ENCODE measurements around the gene ATP6V0D1. TPM values are rescaled to one million over a fixed set of nuclear protein-coding genes. Genes with fewer than 3 reads are reported as not detected.

ATP6V0D1 gene
- polyA plus RNA-seq, 3 donors, result 354 to 687 (median 631) TPM

DNA sequence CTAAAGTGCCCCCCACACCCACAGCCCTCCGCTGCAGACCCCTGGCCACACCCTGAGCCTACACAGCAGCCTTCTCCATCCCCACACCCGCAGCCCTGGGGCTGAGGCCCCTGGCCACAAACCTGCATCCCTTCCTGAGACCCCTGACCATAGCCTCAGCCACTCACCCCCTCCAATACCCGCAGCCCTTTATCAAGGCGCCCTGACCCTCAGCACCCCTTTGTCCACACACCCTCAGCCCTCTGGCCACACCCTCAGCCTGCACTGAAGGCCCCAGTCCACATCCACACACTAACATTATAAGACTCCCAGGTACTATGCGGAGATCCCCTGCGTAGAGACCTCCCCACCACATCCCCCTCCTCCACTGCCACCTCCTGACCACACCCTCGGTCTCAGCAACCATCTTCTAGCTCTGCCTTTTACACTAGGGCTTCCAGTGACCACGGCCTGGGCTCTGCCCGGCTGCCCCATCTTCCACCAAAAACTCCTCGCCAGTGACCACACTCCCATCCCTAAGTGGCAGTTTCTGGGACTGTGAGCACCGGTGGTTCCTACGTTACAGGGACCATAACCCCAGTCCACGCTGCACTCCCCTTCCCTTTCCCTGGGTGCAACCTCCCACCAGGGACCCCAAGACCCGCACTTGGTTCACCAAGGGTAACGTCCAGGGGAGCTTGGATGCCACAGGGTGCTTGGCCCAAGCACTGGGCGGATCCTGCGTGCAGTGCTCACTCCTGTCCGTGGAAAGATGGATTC is 88.5 kb downstream of the ATP6V0D1 start:
- peaks cover 67% of the 10 kb centered on the region for H3K4me1 Mint-ChIP-seq
- Histone ChIP-seq H3K9me3 (replicated peaks in 1 of 2; ENCODE audit: control insufficient read depth in 1 of 2, insufficient read depth in 1 of 2, low read length in 2 of 2) (no peaks in the 10 kb centered on the region), H3K27me3 (ENCODE audit: control insufficient read depth in 2 of 2, insufficient read depth in 2 of 2, low read length in 2 of 2) (peaks cover 0 to 19% of the 10 kb centered on the region in 2 donors), H3K4me3 (replicated peaks in 1 of 3; ENCODE audit: low read depth in 2 of 3, low read length in 3 of 3) (peak overlapping the region; percentile 33 to 78 (median 77)), H3K36me3 (replicated peaks in 1 of 2; ENCODE audit: control insufficient read depth in 1 of 2, insufficient read depth in 2 of 2, low read length in 2 of 2) (no peaks in the 10 kb centered on the region), H3K9ac (ENCODE audit: insufficient read depth, low read length, poor library complexity, severe bottlenecking) (no peak overlapping the region), H3K27ac (ENCODE audit: low read depth in 1 of 2, low read length in 2 of 2) (no peak overlapping the region), H3K4me2 (replicated peaks; ENCODE audit: extremely low read depth, low read length, poor library complexity, severe bottlenecking) (peak overlapping the region; percentile 87), H4K20me1 (ENCODE audit: insufficient read depth, low read length) (peaks cover 55% of the 10 kb centered on the region), H3K79me2 (ENCODE audit: insufficient read depth, low read length) (no peaks in the 10 kb centered on the region), H2AFZ (ENCODE audit: insufficient read depth, low read depth, low read length, poor library complexity, severe bottlenecking) (no peak overlapping the region), H3K4me1 (ENCODE audit: control insufficient read depth in 1 of 2, insufficient read depth in 2 of 2, low read length in 2 of 2) (peaks cover 76 to 79% of the 10 kb centered on the region in 2 donors)
- peaks cover 0 to 8% (median 0%) of the 10 kb centered on the region in 7 donors for H3K9me3 Mint-ChIP-seq
- intact Hi-C loops (cut with micrococcal nuclease), result no loop called here
- H3K36me3 Mint-ChIP-seq, result peaks cover 16 to 26% of the 10 kb centered on the region in 2 donors
- WGBS (ENCODE audit: insufficient coverage), result 89% methylated on average over 18 of the region's 18 CpGs
- peak overlapping the region in 5 of 7 donors; percentile 15 to 88 (median 78) for H3K27ac Mint-ChIP-seq
- no peak for DNase-seq
- H3K27me3 Mint-ChIP-seq (ENCODE audit: low read depth in 3 of 3), result peaks cover 19 to 46% (median 28%) of the 10 kb centered on the region in 3 donors
- peak overlapping the region; percentile 83 to 92 for H3K4me3 Mint-ChIP-seq
- TF ChIP-seq, protein P1, sequence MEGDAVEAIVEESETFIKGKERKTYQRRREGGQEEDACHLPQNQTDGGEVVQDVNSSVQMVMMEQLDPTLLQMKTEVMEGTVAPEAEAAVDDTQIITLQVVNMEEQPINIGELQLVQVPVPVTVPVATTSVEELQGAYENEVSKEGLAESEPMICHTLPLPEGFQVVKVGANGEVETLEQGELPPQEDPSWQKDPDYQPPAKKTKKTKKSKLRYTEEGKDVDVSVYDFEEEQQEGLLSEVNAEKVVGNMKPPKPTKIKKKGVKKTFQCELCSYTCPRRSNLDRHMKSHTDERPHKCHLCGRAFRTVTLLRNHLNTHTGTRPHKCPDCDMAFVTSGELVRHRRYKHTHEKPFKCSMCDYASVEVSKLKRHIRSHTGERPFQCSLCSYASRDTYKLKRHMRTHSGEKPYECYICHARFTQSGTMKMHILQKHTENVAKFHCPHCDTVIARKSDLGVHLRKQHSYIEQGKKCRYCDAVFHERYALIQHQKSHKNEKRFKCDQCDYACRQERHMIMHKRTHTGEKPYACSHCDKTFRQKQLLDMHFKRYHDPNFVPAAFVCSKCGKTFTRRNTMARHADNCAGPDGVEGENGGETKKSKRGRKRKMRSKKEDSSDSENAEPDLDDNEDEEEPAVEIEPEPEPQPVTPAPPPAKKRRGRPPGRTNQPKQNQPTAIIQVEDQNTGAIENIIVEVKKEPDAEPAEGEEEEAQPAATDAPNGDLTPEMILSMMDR (IDR thresholded peaks at IDR 0.05), result no peak

GRCh38 chr16:67391424-67392300 is 89.3 kb downstream of the ATP6V0D1 start:
- intact Hi-C loops (cut with micrococcal nuclease), result no loop called here
- TF ChIP-seq, protein P1 (IDR thresholded peaks at IDR 0.05), result no peak
- peaks cover 75 to 76% of the 10 kb centered on the region in 2 donors for H3K4me1 ChIP-seq (ENCODE audit: control insufficient read depth in 1 of 2, insufficient read depth in 2 of 2, low read length in 2 of 2)
- peaks cover 16 to 26% of the 10 kb centered on the region in 2 donors for H3K36me3 Mint-ChIP-seq
- H2AFZ ChIP-seq (ENCODE audit: insufficient read depth, low read depth, low read length, poor library complexity, severe bottlenecking), result no peak overlapping the region
- no peaks in the 10 kb centered on the region for H3K36me3 ChIP-seq (replicated peaks in 1 of 2; ENCODE audit: control insufficient read depth in 1 of 2, insufficient read depth in 2 of 2, low read length in 2 of 2)
- H3K4me3 ChIP-seq (replicated peaks in 1 of 3; ENCODE audit: low read depth in 2 of 3, low read length in 3 of 3), result peak overlapping the region in 2 of 3 experiments; percentile 77 to 78
- H3K9ac ChIP-seq (ENCODE audit: insufficient read depth, low read length, poor library complexity, severe bottlenecking), result no peak overlapping the region
- WGBS (ENCODE audit: insufficient coverage), result 49% methylated on average over 11 of the region's 15 CpGs
- no peaks in the 10 kb centered on the region for H3K9me3 ChIP-seq (replicated peaks in 1 of 2; ENCODE audit: control insufficient read depth in 1 of 2, insufficient read depth in 1 of 2, low read length in 2 of 2)
- no peaks in the 10 kb centered on the region for H3K79me2 ChIP-seq (ENCODE audit: insufficient read depth, low read length)
- peak overlapping the region; percentile 39 to 92 for H3K4me3 Mint-ChIP-seq
- peaks cover 0 to 19% of the 10 kb centered on the region in 2 donors for H3K27me3 ChIP-seq (ENCODE audit: control insufficient read depth in 2 of 2, insufficient read depth in 2 of 2, low read length in 2 of 2)
- peaks cover 19 to 49% (median 30%) of the 10 kb centered on the region in 3 donors for H3K27me3 Mint-ChIP-seq (ENCODE audit: low read depth in 3 of 3)
- H3K4me2 ChIP-seq (replicated peaks; ENCODE audit: extremely low read depth, low read length, poor library complexity, severe bottlenecking), result peak overlapping the region; percentile 87
- H3K27ac Mint-ChIP-seq, result peak overlapping the region in 6 of 7 donors; percentile 19 to 95 (median 88)
- H3K4me1 Mint-ChIP-seq, result peaks cover 67% of the 10 kb centered on the region
- DNase-seq, result peak in 2 of 3 donors; percentile 14 to 16
- H3K9me3 Mint-ChIP-seq, result peaks cover 0 to 8% (median 0%) of the 10 kb centered on the region in 7 donors
- peak overlapping the region; percentile 63 to 65 for H3K27ac ChIP-seq (ENCODE audit: low read depth in 1 of 2, low read length in 2 of 2)
- peaks cover 55% of the 10 kb centered on the region for H4K20me1 ChIP-seq (ENCODE audit: insufficient read depth, low read length)
